Activated CD8-positive, alpha-beta T cell treated with anti-CD3 and anti-CD28 coated beads for 36 hours (primary cell): Measurements from ENCODE around the gene SPATS2L. TPM values are rescaled to one million over a fixed set of nuclear protein-coding genes. Genes with fewer than 3 reads are reported as not detected.

Source experiments
- ATAC-seq: fragments of 200-7000 bp; cut with Tn5 transposase; one replicate; pipeline ENCODE4 v1.10.0; 2021; ENCODE audit warnings: mild to moderate bottlenecking, moderate library complexity
- CTCF ChIA-PET: fragments of 350-600 bp; sonication (Branson Sonifier 250); formaldehyde crosslinking; loops from one replicate; lab custom pipeline; 2021; ENCODE audit warnings: antibody characterized with exemption; lab: Charles Lee
- POLR2A ChIA-PET: fragments of 350-600 bp; sonication (Branson Sonifier 250); formaldehyde crosslinking; loops from one replicate; lab custom pipeline; 2021; ENCODE audit warnings: antibody characterized with exemption; lab: Charles Lee
- DNase-seq: peaks from one replicate; pipeline ENCODE4 v3.0.0-alpha.2; 2020
- H3K27ac Mint-ChIP-seq: one replicate; pipeline ENCODE4 v1.8.0; 2021; ENCODE audit warnings: mild to moderate bottlenecking, mixed read lengths
- H3K27me3 Mint-ChIP-seq: one replicate; pipeline ENCODE4 v1.8.0; 2021; ENCODE audit warnings: mixed read lengths
- H3K36me3 Mint-ChIP-seq: one replicate; pipeline ENCODE4 v1.8.0; 2021; ENCODE audit warnings: low read depth, mixed read lengths
- H3K4me1 Mint-ChIP-seq: one replicate; pipeline ENCODE4 v1.8.0; 2021; ENCODE audit warnings: low read depth, mixed read lengths
- H3K4me3 Mint-ChIP-seq: one replicate; pipeline ENCODE4 v1.8.0; 2021; ENCODE audit warnings: mild to moderate bottlenecking, moderate library complexity, mixed read lengths
- H3K9me3 Mint-ChIP-seq: one replicate; pipeline ENCODE4 v1.8.0; 2021; ENCODE audit warnings: mixed read lengths
- intact Hi-C: fragments of 100-400 bp; cut with micrococcal nuclease; formaldehyde crosslinking; loops from one replicate; pipeline ENCODE4 v1.10.0; 2022
- total RNA-seq, 2 experiments: library from RNA; stranded (reverse); gene quantifications; one replicate each; pipeline ENCODE4 v1.2.3, GENCODE V29; 2021
- TF ChIP-seq, protein P1 (sequence below): fragments of 200-600 bp; IDR thresholded peaks from one replicate; pipeline ENCODE4 v1.8.0; 2022; ENCODE audit warnings: antibody characterized with exemption, mild to moderate bottlenecking

Gene SPATS2L
- total RNA-seq, 2 experiments from 2014 or later = 5.7 to 9.0 TPM

GRCh38 chr2:200431996-200432705 is 125.7 kb downstream of the SPATS2L start:
- ChIA-PET CTCF (no interaction called here), POLR2A (no interaction called here)
- no peaks in the 10 kb centered on the region for H3K9me3 Mint-ChIP-seq
- no peaks in the 10 kb centered on the region for H3K36me3 Mint-ChIP-seq
- no peak for ATAC-seq
- H3K4me3 Mint-ChIP-seq = no peak overlapping the region
- TF ChIP-seq, protein P1, sequence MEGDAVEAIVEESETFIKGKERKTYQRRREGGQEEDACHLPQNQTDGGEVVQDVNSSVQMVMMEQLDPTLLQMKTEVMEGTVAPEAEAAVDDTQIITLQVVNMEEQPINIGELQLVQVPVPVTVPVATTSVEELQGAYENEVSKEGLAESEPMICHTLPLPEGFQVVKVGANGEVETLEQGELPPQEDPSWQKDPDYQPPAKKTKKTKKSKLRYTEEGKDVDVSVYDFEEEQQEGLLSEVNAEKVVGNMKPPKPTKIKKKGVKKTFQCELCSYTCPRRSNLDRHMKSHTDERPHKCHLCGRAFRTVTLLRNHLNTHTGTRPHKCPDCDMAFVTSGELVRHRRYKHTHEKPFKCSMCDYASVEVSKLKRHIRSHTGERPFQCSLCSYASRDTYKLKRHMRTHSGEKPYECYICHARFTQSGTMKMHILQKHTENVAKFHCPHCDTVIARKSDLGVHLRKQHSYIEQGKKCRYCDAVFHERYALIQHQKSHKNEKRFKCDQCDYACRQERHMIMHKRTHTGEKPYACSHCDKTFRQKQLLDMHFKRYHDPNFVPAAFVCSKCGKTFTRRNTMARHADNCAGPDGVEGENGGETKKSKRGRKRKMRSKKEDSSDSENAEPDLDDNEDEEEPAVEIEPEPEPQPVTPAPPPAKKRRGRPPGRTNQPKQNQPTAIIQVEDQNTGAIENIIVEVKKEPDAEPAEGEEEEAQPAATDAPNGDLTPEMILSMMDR = no peak
- H3K27me3 Mint-ChIP-seq = no peaks in the 10 kb centered on the region
- H3K4me1 Mint-ChIP-seq = peaks cover 2% of the 10 kb centered on the region
- intact Hi-C loops = no loop called here
- no peak for DNase-seq
- no peak overlapping the region for H3K27ac Mint-ChIP-seq

- intact Hi-C loops = no loop called here
- CTCF ChIA-PET = no interaction called here
Observed at GRCh38 chr2:200435379-200435778, 128.9 kb downstream of the SPATS2L start.

DNA sequence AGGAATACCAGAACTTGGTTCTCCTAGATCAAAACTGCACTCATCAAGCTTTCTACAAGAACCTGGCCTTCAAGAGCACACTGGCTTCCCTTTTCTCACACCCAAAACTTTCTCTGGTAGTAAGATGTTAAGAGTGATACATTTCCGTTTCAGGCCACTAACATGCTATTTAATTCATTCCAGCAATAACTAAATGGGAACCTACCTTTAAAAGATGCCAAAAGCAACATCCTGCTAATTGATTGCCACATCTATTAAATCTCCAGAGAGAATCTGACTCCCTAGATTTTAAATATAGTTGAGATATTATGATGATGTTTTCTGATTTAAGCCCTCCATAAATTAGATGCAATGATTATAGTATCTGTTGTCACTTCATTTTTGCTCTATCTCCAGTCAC is 131.8 kb downstream of the SPATS2L start:
- TF ChIP-seq, protein P1 = no peak
- DNase-seq = no peak
- Mint-ChIP-seq H3K27ac (no peak overlapping the region), H3K4me3 (no peak overlapping the region), H3K27me3 (no peaks in the 10 kb centered on the region), H3K4me1 (no peaks in the 10 kb centered on the region), H3K36me3 (no peaks in the 10 kb centered on the region), H3K9me3 (no peaks in the 10 kb centered on the region)
- POLR2A ChIA-PET = no interaction called here
- CTCF ChIA-PET = no interaction called here
- ATAC-seq = no peak
- intact Hi-C loops = no loop called here

More at GRCh38 chr2:200435379-200435778, 128.9 kb downstream of the SPATS2L start:
- no peak overlapping the region for H3K4me3 Mint-ChIP-seq
- H3K9me3 Mint-ChIP-seq = no peaks in the 10 kb centered on the region
- no peak overlapping the region for H3K27ac Mint-ChIP-seq
- H3K4me1 Mint-ChIP-seq = peaks cover 2% of the 10 kb centered on the region
- no peaks in the 10 kb centered on the region for H3K36me3 Mint-ChIP-seq
- POLR2A ChIA-PET = no interaction called here
- TF ChIP-seq, protein P1 = no peak
- no peak for ATAC-seq
- DNase-seq = no peak
- H3K27me3 Mint-ChIP-seq = no peaks in the 10 kb centered on the region

- intact Hi-C loops = no loop called here
- no peak for DNase-seq
- Mint-ChIP-seq H3K9me3 (no peaks in the 10 kb centered on the region), H3K36me3 (no peaks in the 10 kb centered on the region), H3K27ac (no peak overlapping the region), H3K4me1 (no peaks in the 10 kb centered on the region), H3K4me3 (no peak overlapping the region), H3K27me3 (no peaks in the 10 kb centered on the region)
- CTCF ChIA-PET = interaction anchor here (0.7 kb wide), 1 partner anchor 1937 kb away, joined by 3 read pairs; no protein-coding TSS in a partner anchor
- no peak for ATAC-seq
- POLR2A ChIA-PET = no interaction called here
- TF ChIP-seq, protein P1 = no peak
Observed at GRCh38 chr2:200438846-200439245, 132.4 kb downstream of the SPATS2L start.

DNA sequence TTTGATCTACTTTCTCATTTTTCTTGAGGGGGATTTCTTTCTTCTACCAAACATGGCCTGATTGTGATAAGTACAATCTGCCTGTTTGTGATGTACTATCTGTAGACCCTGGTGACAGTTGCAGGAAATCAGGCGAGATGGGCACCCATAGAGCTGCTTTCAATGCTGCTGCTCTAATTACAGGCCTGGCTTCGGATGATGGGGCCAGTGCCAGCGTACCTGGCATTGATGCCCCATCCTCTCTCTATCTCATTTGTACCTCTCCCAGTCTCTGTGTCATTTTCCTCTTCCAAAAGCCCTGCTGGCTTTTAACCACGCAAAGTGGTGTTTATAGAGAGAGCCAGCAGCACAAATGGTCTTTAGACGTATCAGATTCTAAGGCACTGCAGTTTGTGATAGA is 133.5 kb downstream of the SPATS2L start:
- no peak for ATAC-seq
- intact Hi-C loops = no loop called here
- POLR2A ChIA-PET = no interaction called here
- Mint-ChIP-seq H3K36me3 (no peaks in the 10 kb centered on the region), H3K27ac (no peak overlapping the region), H3K9me3 (no peaks in the 10 kb centered on the region), H3K4me1 (no peaks in the 10 kb centered on the region), H3K4me3 (no peak overlapping the region), H3K27me3 (no peaks in the 10 kb centered on the region)
- TF ChIP-seq, protein P1 = no peak
- CTCF ChIA-PET = no interaction called here
- no peak for DNase-seq
